ENCODE data around the gene FAM241B.
A peak's percentile ranks its signal among the peaks of the same experiment; 100 is the strongest.

The FAM241B gene

DNA sequence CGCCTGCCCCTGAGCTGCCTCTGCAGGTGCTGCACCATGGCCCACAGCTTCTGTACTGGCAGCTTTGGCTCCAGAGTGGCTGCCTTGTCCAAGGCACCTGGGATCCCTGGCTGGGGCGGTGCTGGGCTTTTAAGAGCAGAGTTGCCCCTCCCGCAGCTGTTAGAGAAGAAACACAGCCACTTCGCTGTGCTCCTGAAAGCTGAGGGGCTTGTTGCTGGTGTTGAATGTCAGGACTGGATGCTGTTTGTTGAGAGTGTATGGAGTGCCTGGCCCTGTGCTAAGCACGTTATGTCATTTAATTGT, 6.2 kb downstream of the FAM241B start:
- Histone ChIP-seq H3K4me3 (ENCODE audit: low read depth, low read length) (no peak overlapping the region), H3K36me3 (no peaks in the 10 kb centered on the region), H3K9me3 (no peaks in the 10 kb centered on the region), H3K27me3 (no peaks in the 10 kb centered on the region), H3K4me1 (no peaks in the 10 kb centered on the region)
- no peak for DNase-seq
- TF ChIP-seq CTCF (IDR thresholded peaks at IDR 0.05; ENCODE audit: low read depth, low read length) = no peak

- TF ChIP-seq CTCF (IDR thresholded peaks at IDR 0.05; ENCODE audit: low read depth, low read length) = peak; percentile 39
Measured at GRCh38 chr10:69636626-69637605, 6.9 kb downstream of the FAM241B start.

GRCh38 chr10:69638642-69639041, 8.6 kb downstream of the FAM241B start:
- H3K27me3 ChIP-seq = no peaks in the 10 kb centered on the region
- no peak for TF ChIP-seq CTCF (IDR thresholded peaks at IDR 0.05; ENCODE audit: low read depth, low read length)
- H3K4me1 ChIP-seq = no peaks in the 10 kb centered on the region
- no peak for DNase-seq
- H3K36me3 ChIP-seq = no peaks in the 10 kb centered on the region
- H3K4me3 ChIP-seq (ENCODE audit: low read depth, low read length) = no peak overlapping the region
- H3K9me3 ChIP-seq = no peaks in the 10 kb centered on the region

More at GRCh38 chr10:69636626-69637605, 6.9 kb downstream of the FAM241B start:
- no peak for DNase-seq
- no peaks in the 10 kb centered on the region for H3K36me3 ChIP-seq
- no peaks in the 10 kb centered on the region for H3K9me3 ChIP-seq
- no peaks in the 10 kb centered on the region for H3K27me3 ChIP-seq
- no peaks in the 10 kb centered on the region for H3K4me1 ChIP-seq
- H3K4me3 ChIP-seq (ENCODE audit: low read depth, low read length) = no peak overlapping the region

DNA sequence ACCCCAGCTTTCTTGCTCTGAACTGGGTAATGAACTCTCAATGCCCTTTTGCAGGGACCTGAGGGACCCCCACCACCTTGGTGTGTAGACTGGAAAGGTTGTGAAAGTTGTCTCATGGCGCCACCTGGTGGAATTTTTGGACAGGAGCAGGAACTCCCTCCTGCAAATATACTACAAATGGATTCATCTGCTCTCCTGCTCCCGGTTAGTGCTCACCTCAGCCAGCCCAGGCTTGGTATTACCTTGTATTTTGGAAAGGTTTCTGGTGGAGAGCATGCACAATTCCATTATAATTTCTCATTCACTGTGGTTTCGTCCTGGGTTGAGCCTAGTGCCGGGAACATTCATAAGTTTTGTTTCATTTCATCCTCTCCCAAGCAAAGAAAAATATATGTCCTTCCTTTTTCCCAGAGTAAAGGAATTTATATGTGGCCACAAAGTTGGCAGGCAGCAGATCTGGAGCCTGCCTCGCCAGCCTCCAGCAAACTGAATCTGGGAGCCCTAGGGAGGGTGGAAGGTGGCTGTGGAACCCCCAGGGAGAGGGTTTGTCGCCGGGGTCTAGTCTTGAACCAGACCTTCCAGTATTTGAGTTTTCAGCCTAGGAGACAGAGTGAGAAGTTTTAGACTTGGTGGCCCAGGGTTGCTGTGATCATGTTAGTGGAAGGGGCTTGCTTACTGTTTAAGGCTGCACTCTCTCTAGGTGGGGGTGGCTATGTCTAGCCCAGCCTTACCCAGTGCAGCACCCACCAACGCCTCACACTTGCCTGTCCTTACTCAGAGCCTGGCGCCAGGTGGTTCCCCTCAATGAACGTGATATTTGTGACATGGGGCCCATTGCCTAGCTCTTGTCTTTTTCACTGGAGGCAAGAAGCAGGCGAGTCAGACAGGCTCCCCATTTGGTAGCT, 9.5 kb downstream of the FAM241B start:
- H3K27me3 ChIP-seq = no peaks in the 10 kb centered on the region
- peak; percentile 72 for DNase-seq
- no peaks in the 10 kb centered on the region for H3K4me1 ChIP-seq
- peak; percentile 90 for TF ChIP-seq CTCF (IDR thresholded peaks at IDR 0.05; ENCODE audit: low read depth, low read length)
- H3K4me3 ChIP-seq (ENCODE audit: low read depth, low read length) = no peak overlapping the region
- H3K36me3 ChIP-seq = no peaks in the 10 kb centered on the region
- no peaks in the 10 kb centered on the region for H3K9me3 ChIP-seq

- Histone ChIP-seq H3K36me3 (no peaks in the 10 kb centered on the region), H3K4me3 (ENCODE audit: low read depth, low read length) (no peak overlapping the region)
- no peak for DNase-seq
Measured at GRCh38 chr10:69640196-69640980, 10.3 kb downstream of the FAM241B start.

More at GRCh38 chr10:69640196-69640980, 10.3 kb downstream of the FAM241B start:
- no peaks in the 10 kb centered on the region for H3K4me1 ChIP-seq
- no peaks in the 10 kb centered on the region for H3K9me3 ChIP-seq
- no peaks in the 10 kb centered on the region for H3K27me3 ChIP-seq
- TF ChIP-seq CTCF (IDR thresholded peaks at IDR 0.05; ENCODE audit: low read depth, low read length) = no peak
